ENCODE data around the gene PTPRK.

Gene PTPRK

DNA sequence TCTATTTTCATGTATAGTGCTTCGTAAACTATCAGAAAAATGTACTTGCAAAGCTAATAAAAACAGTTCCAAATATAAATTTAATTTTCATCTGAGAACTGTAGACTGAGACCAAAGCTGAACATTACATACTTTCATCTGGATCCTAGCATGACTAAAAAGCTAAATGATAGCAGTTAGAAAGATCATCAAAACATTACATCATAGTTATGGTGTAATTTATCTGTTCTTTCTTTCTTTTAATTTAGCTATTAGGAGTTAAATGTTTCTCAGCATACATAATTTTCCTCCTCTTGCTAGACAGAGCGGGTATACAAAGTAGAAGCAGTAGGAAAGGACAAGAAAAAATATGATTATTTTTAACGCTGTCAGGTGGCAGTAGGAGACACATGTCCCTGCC lies 455.3 kb downstream of the PTPRK start:
- H3K9ac ChIP-seq (ENCODE audit: low read depth in 1 of 2, low read length in 2 of 2), result no peak overlapping the region
- H3K4me3 ChIP-seq (ENCODE audit: low read depth in 1 of 2, low read length in 2 of 2), result no peak overlapping the region
- no peaks in the 10 kb centered on the region for H3K9me3 ChIP-seq (ENCODE audit: control insufficient read depth in 1 of 2, low read length in 2 of 2)
- H3K27ac ChIP-seq (ENCODE audit: low read depth, low read length), result no peak overlapping the region
- peaks cover 10 to 11% of the 10 kb centered on the region in 2 donors for H3K36me3 ChIP-seq (ENCODE audit: control insufficient read depth in 1 of 2, insufficient read depth in 2 of 2, low read length in 2 of 2)
- no peaks in the 10 kb centered on the region for H3K4me1 ChIP-seq (ENCODE audit: control insufficient read depth in 1 of 2, insufficient read depth in 2 of 2, low read length in 2 of 2)
- H3K27me3 ChIP-seq (ENCODE audit: control insufficient read depth in 1 of 2, insufficient read depth in 2 of 2, low read length in 2 of 2), result no peaks in the 10 kb centered on the region

DNA sequence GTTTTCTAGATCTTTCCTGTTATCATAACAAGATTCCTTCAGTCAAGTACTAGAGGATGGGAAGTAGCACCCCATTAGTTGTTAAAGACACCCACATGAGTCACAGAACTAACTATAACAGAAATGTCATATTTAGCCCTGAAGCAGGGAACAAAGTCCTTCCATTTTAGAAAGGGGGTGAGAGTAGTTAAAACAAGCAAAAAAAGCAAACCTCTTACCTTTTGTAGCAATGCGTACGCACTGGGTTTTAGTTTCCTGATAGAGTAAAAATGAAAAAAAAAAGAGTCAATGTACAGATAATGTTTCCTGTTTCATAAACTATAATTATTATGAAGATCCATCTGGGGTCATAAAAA lies 455.9 kb downstream of the PTPRK start:
- no peaks in the 10 kb centered on the region for H3K9me3 ChIP-seq (ENCODE audit: control insufficient read depth in 1 of 2, low read length in 2 of 2)
- H3K27ac ChIP-seq (ENCODE audit: low read depth, low read length), result no peak overlapping the region
- no peak overlapping the region for H3K4me3 ChIP-seq (ENCODE audit: low read depth in 1 of 2, low read length in 2 of 2)
- H3K9ac ChIP-seq (ENCODE audit: low read depth in 1 of 2, low read length in 2 of 2), result no peak overlapping the region
- H3K4me1 ChIP-seq (ENCODE audit: control insufficient read depth in 1 of 2, insufficient read depth in 2 of 2, low read length in 2 of 2), result no peaks in the 10 kb centered on the region
- H3K36me3 ChIP-seq (ENCODE audit: control insufficient read depth in 1 of 2, insufficient read depth in 2 of 2, low read length in 2 of 2), result peaks cover 11 to 13% of the 10 kb centered on the region in 2 donors
- no peaks in the 10 kb centered on the region for H3K27me3 ChIP-seq (ENCODE audit: control insufficient read depth in 1 of 2, insufficient read depth in 2 of 2, low read length in 2 of 2)

DNA sequence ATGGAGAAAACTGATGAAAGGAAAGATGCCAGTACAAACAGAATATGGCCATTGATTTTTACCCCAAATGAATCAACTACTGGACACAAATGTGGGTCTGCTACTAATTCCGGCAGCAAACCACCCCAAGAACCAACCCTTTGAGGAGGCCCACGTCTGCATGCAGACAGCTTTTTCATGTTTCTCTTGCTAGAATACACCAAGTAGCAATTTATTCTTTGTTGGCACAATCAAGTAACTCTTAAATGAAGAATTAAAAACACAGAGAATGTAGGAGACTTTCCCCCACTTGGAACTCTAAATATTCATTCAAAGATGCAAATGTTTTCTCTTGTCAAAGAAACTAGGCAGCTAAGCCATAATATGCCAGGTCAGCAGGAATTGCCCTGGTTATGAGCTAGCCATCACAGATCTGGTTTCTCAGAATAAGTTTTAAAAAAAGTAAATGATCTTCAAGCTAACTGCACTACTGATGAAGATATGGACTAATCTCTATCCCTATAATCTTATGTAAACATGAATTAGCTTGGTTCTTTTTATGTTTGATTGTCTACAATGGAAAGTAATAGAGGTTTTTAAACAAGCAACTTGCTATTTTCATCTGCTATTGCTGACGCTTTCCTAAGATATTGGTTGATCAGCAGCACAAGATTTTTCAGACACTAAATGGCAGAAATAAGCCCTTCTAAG lies 456.4 kb downstream of the PTPRK start:
- peaks cover 12 to 16% of the 10 kb centered on the region in 2 donors for H3K36me3 ChIP-seq (ENCODE audit: control insufficient read depth in 1 of 2, insufficient read depth in 2 of 2, low read length in 2 of 2)
- no peaks in the 10 kb centered on the region for H3K27me3 ChIP-seq (ENCODE audit: control insufficient read depth in 1 of 2, insufficient read depth in 2 of 2, low read length in 2 of 2)
- H3K9me3 ChIP-seq (ENCODE audit: control insufficient read depth in 1 of 2, low read length in 2 of 2), result no peaks in the 10 kb centered on the region
- no peak overlapping the region for H3K9ac ChIP-seq (ENCODE audit: low read depth in 1 of 2, low read length in 2 of 2)
- no peak overlapping the region for H3K4me3 ChIP-seq (ENCODE audit: low read depth in 1 of 2, low read length in 2 of 2)
- no peak overlapping the region for H3K27ac ChIP-seq (ENCODE audit: low read depth, low read length)
- H3K4me1 ChIP-seq (ENCODE audit: control insufficient read depth in 1 of 2, insufficient read depth in 2 of 2, low read length in 2 of 2), result no peaks in the 10 kb centered on the region

DNA sequence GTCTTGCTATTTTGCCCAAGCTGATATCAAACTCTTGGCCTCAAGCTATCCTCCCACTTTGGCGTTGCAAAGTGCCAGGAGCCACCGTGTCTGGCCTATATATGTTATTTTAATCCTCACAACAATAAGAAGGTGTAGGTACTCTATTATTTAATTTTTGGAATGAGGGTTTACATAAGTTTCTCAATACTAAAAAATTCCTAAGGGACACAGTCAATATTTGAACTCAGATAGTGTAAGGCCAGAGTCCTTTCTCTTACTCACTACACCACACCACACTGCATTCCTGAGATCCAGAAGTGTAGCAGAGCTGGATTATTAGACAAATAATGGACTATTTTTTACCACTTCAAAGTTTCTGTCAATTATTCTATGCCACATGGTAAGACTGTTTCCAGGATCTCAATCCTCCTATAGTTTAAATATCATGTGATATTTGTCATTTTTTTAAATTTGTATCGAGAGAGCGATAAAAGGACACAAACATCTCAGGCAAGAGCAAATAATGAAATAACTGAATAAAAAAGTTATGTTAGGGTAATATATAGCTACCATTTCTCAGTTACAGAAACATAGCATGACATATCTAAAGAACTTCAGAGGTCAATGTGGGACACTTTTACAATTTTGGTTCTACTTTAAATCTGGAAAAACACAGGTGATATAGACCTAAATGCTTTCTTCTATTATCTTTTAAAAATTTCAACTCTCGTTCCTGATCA lies 457.4 kb downstream of the PTPRK start:
- Histone ChIP-seq H3K36me3 (ENCODE audit: control insufficient read depth in 1 of 2, insufficient read depth in 2 of 2, low read length in 2 of 2) (peaks cover 16% of the 10 kb centered on the region in 2 donors), H3K27ac (ENCODE audit: low read depth, low read length) (no peak overlapping the region)

DNA sequence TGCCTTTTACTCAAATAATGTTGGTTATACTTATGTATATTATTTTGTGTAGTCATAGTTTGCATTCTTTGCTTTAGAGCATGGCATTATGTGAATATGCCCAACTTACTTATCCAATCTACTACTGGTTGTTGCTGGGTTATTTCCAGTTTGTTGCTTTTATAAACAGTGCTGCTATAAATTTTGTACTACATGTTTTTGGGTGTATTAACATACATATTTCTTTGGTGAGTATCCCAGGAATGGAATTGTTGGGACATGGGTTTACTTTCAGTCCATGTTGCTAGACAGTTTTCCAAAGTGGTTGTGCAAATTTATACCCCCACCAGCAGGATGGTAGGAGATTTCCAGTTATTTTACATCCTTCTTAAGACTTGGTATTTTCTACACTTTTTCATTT lies 462.5 kb downstream of the PTPRK start:
- Histone ChIP-seq H3K9me3 (ENCODE audit: control insufficient read depth in 1 of 2, low read length in 2 of 2) (no peaks in the 10 kb centered on the region), H3K36me3 (ENCODE audit: control insufficient read depth in 1 of 2, insufficient read depth in 2 of 2, low read length in 2 of 2) (peaks cover 9 to 16% of the 10 kb centered on the region in 2 donors), H3K4me3 (ENCODE audit: low read depth in 1 of 2, low read length in 2 of 2) (no peak overlapping the region), H3K27ac (ENCODE audit: low read depth, low read length) (no peak overlapping the region), H3K9ac (ENCODE audit: low read depth in 1 of 2, low read length in 2 of 2) (no peak overlapping the region), H3K4me1 (ENCODE audit: control insufficient read depth in 1 of 2, insufficient read depth in 2 of 2, low read length in 2 of 2) (no peaks in the 10 kb centered on the region), H3K27me3 (ENCODE audit: control insufficient read depth in 1 of 2, insufficient read depth in 2 of 2, low read length in 2 of 2) (no peaks in the 10 kb centered on the region)

More for the DNA sequence above, 457.4 kb downstream of the PTPRK start:
- no peaks in the 10 kb centered on the region for H3K27me3 ChIP-seq (ENCODE audit: control insufficient read depth in 1 of 2, insufficient read depth in 2 of 2, low read length in 2 of 2)
- H3K4me1 ChIP-seq (ENCODE audit: control insufficient read depth in 1 of 2, insufficient read depth in 2 of 2, low read length in 2 of 2), result no peaks in the 10 kb centered on the region
- no peak overlapping the region for H3K4me3 ChIP-seq (ENCODE audit: low read depth in 1 of 2, low read length in 2 of 2)
- no peaks in the 10 kb centered on the region for H3K9me3 ChIP-seq (ENCODE audit: control insufficient read depth in 1 of 2, low read length in 2 of 2)
- H3K9ac ChIP-seq (ENCODE audit: low read depth in 1 of 2, low read length in 2 of 2), result no peak overlapping the region

DNA sequence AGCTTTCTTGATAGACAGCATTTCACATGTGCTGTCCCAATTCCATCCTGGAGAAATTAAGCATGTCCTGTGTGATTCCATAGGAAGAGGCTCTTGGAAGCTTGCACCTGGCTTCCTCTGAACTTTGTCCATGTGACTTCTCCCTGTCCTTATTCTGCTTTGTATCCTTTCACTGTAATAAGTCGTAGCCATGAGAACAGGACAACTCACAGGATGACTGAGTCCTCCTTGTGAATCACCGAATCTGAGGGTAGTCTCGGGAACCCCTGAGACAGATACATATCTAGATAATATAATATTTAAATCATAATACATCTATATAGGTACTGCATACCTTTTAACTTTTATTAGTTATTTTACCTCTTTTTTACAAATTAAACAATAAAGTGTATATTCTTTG lies 462.9 kb downstream of the PTPRK start:
- Histone ChIP-seq H3K4me3 (ENCODE audit: low read depth in 1 of 2, low read length in 2 of 2) (no peak overlapping the region), H3K4me1 (ENCODE audit: control insufficient read depth in 1 of 2, insufficient read depth in 2 of 2, low read length in 2 of 2) (no peaks in the 10 kb centered on the region), H3K9me3 (ENCODE audit: control insufficient read depth in 1 of 2, low read length in 2 of 2) (no peaks in the 10 kb centered on the region), H3K27ac (ENCODE audit: low read depth, low read length) (no peak overlapping the region), H3K27me3 (ENCODE audit: control insufficient read depth in 1 of 2, insufficient read depth in 2 of 2, low read length in 2 of 2) (no peaks in the 10 kb centered on the region), H3K9ac (ENCODE audit: low read depth in 1 of 2, low read length in 2 of 2) (no peak overlapping the region), H3K36me3 (ENCODE audit: control insufficient read depth in 1 of 2, insufficient read depth in 2 of 2, low read length in 2 of 2) (peaks cover 9 to 18% of the 10 kb centered on the region in 2 donors)

DNA sequence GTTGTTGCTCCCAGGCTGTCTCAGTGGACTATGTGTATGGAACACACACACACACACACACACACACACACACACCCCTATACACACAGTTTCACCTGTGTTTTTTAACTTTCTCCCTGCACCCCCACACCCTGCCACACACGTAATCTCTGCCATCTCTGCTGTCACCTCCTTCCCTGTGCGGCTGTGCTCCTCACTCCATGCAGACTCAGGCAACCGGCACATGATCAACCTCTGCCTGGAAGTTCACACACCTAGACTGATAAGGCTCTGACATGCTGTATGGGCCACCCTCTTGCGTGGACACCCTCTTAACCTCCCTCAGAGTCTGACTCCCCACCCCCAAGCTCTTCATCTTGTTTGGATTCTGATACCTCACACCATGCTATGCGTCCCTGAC lies 467.3 kb downstream of the PTPRK start:
- Histone ChIP-seq H3K36me3 (ENCODE audit: control insufficient read depth in 1 of 2, insufficient read depth in 2 of 2, low read length in 2 of 2) (peaks cover 5 to 11% of the 10 kb centered on the region in 2 donors), H3K4me3 (ENCODE audit: low read depth in 1 of 2, low read length in 2 of 2) (no peak overlapping the region), H3K27ac (ENCODE audit: low read depth, low read length) (no peak overlapping the region), H3K27me3 (ENCODE audit: control insufficient read depth in 1 of 2, insufficient read depth in 2 of 2, low read length in 2 of 2) (no peaks in the 10 kb centered on the region), H3K9ac (ENCODE audit: low read depth in 1 of 2, low read length in 2 of 2) (no peak overlapping the region), H3K4me1 (ENCODE audit: control insufficient read depth in 1 of 2, insufficient read depth in 2 of 2, low read length in 2 of 2) (no peaks in the 10 kb centered on the region), H3K9me3 (ENCODE audit: control insufficient read depth in 1 of 2, low read length in 2 of 2) (no peaks in the 10 kb centered on the region)

DNA sequence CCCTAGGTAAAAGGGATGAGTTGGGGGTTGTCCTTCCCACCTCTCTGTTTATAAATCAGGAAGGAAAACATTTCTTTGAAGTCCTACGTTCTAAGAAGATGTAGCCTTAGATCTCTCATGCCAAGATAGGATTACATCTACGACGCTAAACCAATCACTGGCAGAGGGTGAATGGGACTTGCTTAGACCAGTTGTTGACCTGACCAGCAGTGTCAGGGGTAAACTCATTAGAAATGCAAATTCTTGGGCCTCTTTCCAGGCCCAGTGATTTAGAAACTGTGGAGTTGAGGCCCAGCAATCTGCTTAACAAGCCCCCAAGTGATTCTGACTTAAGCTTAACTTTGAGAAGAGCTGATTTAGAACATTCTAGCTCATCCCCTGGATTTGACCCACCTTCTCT lies 472.4 kb downstream of the PTPRK start:
- Histone ChIP-seq H3K9me3 (ENCODE audit: control insufficient read depth in 1 of 2, low read length in 2 of 2) (no peaks in the 10 kb centered on the region), H3K36me3 (ENCODE audit: control insufficient read depth in 1 of 2, insufficient read depth in 2 of 2, low read length in 2 of 2) (peaks cover 0 to 2% of the 10 kb centered on the region in 2 donors), H3K27ac (ENCODE audit: low read depth, low read length) (no peak overlapping the region), H3K9ac (ENCODE audit: low read depth in 1 of 2, low read length in 2 of 2) (no peak overlapping the region), H3K27me3 (ENCODE audit: control insufficient read depth in 1 of 2, insufficient read depth in 2 of 2, low read length in 2 of 2) (no peaks in the 10 kb centered on the region), H3K4me3 (ENCODE audit: low read depth in 1 of 2, low read length in 2 of 2) (no peak overlapping the region), H3K4me1 (ENCODE audit: control insufficient read depth in 1 of 2, insufficient read depth in 2 of 2, low read length in 2 of 2) (no peaks in the 10 kb centered on the region)

DNA sequence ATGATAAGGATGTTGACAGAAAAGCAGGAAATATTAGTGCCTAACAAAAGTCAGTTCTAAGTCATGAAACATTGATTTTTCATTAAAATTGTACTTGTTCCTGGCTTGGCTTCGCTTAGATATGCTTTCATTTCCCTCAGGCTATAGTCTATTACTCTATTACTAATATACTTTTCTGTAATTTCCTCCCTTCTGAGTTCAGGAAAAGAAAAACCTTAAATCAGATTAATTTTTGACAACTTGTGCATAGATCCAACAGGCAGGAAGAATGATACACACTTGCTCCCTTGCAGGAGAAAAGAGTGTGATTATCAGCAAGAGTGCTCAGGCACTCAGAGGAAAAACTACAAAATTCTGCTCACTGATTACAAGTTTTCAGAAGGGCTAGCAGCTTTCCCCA lies 474.4 kb downstream of the PTPRK start:
- Histone ChIP-seq H3K4me1 (ENCODE audit: control insufficient read depth in 1 of 2, insufficient read depth in 2 of 2, low read length in 2 of 2) (no peaks in the 10 kb centered on the region), H3K36me3 (ENCODE audit: control insufficient read depth in 1 of 2, insufficient read depth in 2 of 2, low read length in 2 of 2) (no peaks in the 10 kb centered on the region), H3K4me3 (ENCODE audit: low read depth in 1 of 2, low read length in 2 of 2) (no peak overlapping the region), H3K9me3 (ENCODE audit: control insufficient read depth in 1 of 2, low read length in 2 of 2) (no peaks in the 10 kb centered on the region), H3K9ac (ENCODE audit: low read depth in 1 of 2, low read length in 2 of 2) (no peak overlapping the region), H3K27me3 (ENCODE audit: control insufficient read depth in 1 of 2, insufficient read depth in 2 of 2, low read length in 2 of 2) (no peaks in the 10 kb centered on the region), H3K27ac (ENCODE audit: low read depth, low read length) (no peak overlapping the region)

DNA sequence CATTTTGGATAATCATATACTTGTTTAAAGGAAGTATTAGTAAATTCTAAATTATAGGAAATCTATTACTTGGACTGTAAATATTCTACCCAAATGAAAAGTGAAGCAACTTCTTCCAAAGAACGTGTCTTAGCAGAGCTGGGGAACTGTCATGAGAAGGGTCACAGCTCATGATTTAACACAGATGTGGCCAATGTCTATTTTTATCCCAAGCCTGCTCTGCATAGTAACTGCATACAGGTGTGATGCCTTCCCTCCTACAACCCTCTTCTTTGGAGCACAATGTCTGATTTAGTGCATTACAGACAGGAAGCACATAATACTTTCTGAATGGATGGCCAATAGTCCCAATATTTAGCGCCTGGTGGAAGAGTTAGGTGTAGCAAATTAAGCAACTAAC lies 480.9 kb downstream of the PTPRK start:
- H3K9me3 ChIP-seq (ENCODE audit: control insufficient read depth in 1 of 2, low read length in 2 of 2), result no peaks in the 10 kb centered on the region
- no peak overlapping the region for H3K27ac ChIP-seq (ENCODE audit: low read depth, low read length)
- no peaks in the 10 kb centered on the region for H3K4me1 ChIP-seq (ENCODE audit: control insufficient read depth in 1 of 2, insufficient read depth in 2 of 2, low read length in 2 of 2)
- H3K4me3 ChIP-seq (ENCODE audit: low read depth in 1 of 2, low read length in 2 of 2), result no peak overlapping the region
- no peaks in the 10 kb centered on the region for H3K36me3 ChIP-seq (ENCODE audit: control insufficient read depth in 1 of 2, insufficient read depth in 2 of 2, low read length in 2 of 2)
- no peaks in the 10 kb centered on the region for H3K27me3 ChIP-seq (ENCODE audit: control insufficient read depth in 1 of 2, insufficient read depth in 2 of 2, low read length in 2 of 2)
- H3K9ac ChIP-seq (ENCODE audit: low read depth in 1 of 2, low read length in 2 of 2), result no peak overlapping the region

Measured in duodenal mucosa (tissue), 2 donors.